H9 (cell line): ENCODE data around the gene TMEM108. TPM values are rescaled to one million over a fixed set of nuclear protein-coding genes. Genes with fewer than 3 reads are reported as not detected.

Experiments used
- DNase-seq: peaks from one replicate; pipeline ENCODE4 v3.0.0-alpha.2; 2017
- H2AFZ ChIP-seq: one replicate; pipeline ENCODE4 v1.6.1; 2013; ENCODE audit warnings: mild to moderate bottlenecking, low read length, control low read depth, moderate library complexity
- H2AK5ac ChIP-seq: 2 replicates; pipeline ENCODE4 v1.6.1; 2013; ENCODE audit warnings: low read length, control low read depth, mixed read lengths; ENCODE audit not compliant: insufficient read length
- H2BK120ac ChIP-seq: one replicate; pipeline ENCODE4 v1.6.1; 2013; ENCODE audit warnings: low read depth, mild to moderate bottlenecking, low read length, control low read depth, inconsistent platforms; ENCODE audit not compliant: poor library complexity, severe bottlenecking
- H2BK12ac ChIP-seq: 2 replicates; pipeline ENCODE4 v1.6.1; 2013; ENCODE audit warnings: low read length, control low read depth, mixed read lengths, low read depth; ENCODE audit not compliant: insufficient read length
- H2BK15ac ChIP-seq: 2 replicates; pipeline ENCODE4 v1.6.1; 2013; ENCODE audit warnings: low read depth, low read length, control low read depth
- H2BK20ac ChIP-seq: one replicate; pipeline ENCODE4 v1.6.1; 2013; ENCODE audit warnings: low read depth, mild to moderate bottlenecking, low read length, control low read depth, inconsistent platforms; ENCODE audit not compliant: poor library complexity, severe bottlenecking
- H2BK5ac ChIP-seq: 2 replicates; pipeline ENCODE4 v1.6.1; 2013; ENCODE audit warnings: low read length, control low read depth, mixed read lengths; ENCODE audit not compliant: insufficient read length
- H3K14ac ChIP-seq: 2 replicates; pipeline ENCODE4 v1.6.1; 2013; ENCODE audit warnings: low read length, control low read depth; ENCODE audit not compliant: insufficient read depth
- H3K18ac ChIP-seq: 2 replicates; pipeline ENCODE4 v1.6.1; 2013; ENCODE audit warnings: low read depth, mild to moderate bottlenecking, mixed read lengths, low read length, control low read depth; ENCODE audit not compliant: insufficient read length
- H3K23ac ChIP-seq: 2 replicates; pipeline ENCODE4 v1.6.1; 2013; ENCODE audit warnings: low read length, control low read depth, mixed read lengths, low read depth; ENCODE audit not compliant: insufficient read length
- H3K23me2 ChIP-seq: 2 replicates; pipeline ENCODE4 v1.6.1; 2013; ENCODE audit warnings: low read depth, mild to moderate bottlenecking, mixed read lengths, low read length, control low read depth; ENCODE audit not compliant: insufficient read length, poor library complexity, severe bottlenecking
- H3K27ac ChIP-seq: 2 replicates; pipeline ENCODE4 v1.5.1; 2013; ENCODE audit warnings: low read length, control low read depth, mixed read lengths, low read depth; ENCODE audit not compliant: insufficient read length
- H3K27me3 ChIP-seq: 2 replicates; pipeline ENCODE4 v1.6.1; 2013; ENCODE audit warnings: low read length, control low read depth, inconsistent platforms; ENCODE audit not compliant: insufficient read depth
- H3K4ac ChIP-seq: 2 replicates; pipeline ENCODE4 v1.6.1; 2013; ENCODE audit warnings: low read depth, mild to moderate bottlenecking, control low read depth, inconsistent platforms, low read length, moderate library complexity
- H3K4me1 ChIP-seq: 2 replicates; pipeline ENCODE4 v1.6.1; 2013; ENCODE audit warnings: low read length, control low read depth, inconsistent platforms; ENCODE audit not compliant: insufficient read depth
- H3K4me2 ChIP-seq: 2 replicates; pipeline ENCODE4 v1.6.1; 2013; ENCODE audit warnings: low read length, control low read depth, mixed read lengths; ENCODE audit not compliant: insufficient read length, insufficient read depth
- H3K56ac ChIP-seq: 2 replicates; pipeline ENCODE4 v1.6.1; 2013; ENCODE audit warnings: low read depth, mild to moderate bottlenecking, mixed read lengths, low read length, control low read depth; ENCODE audit not compliant: insufficient read length
- H3K79me1 ChIP-seq: 2 replicates; pipeline ENCODE4 v1.6.1; 2013; ENCODE audit warnings: low read depth, mild to moderate bottlenecking, moderate library complexity, low read length, control low read depth, inconsistent platforms; ENCODE audit not compliant: insufficient read depth, poor library complexity, severe bottlenecking
- H3K79me2 ChIP-seq: 2 replicates; pipeline ENCODE4 v1.6.1; 2013; ENCODE audit warnings: low read length, control low read depth, inconsistent platforms; ENCODE audit not compliant: insufficient read depth
- H3K9ac ChIP-seq: 2 replicates; pipeline ENCODE4 v1.6.1; 2013; ENCODE audit warnings: low read length, control low read depth, mixed read lengths; ENCODE audit not compliant: insufficient read length; ENCODE audit errors: extremely low read depth
- H3K9me3 ChIP-seq: one replicate; pipeline ENCODE4 v1.6.1; 2013; ENCODE audit warnings: low read depth, low read length, inconsistent platforms; ENCODE audit not compliant: control insufficient read depth
- H3T11ph ChIP-seq: one replicate; pipeline ENCODE4 v1.6.1; 2013; ENCODE audit warnings: mild to moderate bottlenecking, low read length, control low read depth, inconsistent platforms
- H4K20me1 ChIP-seq: one replicate; pipeline ENCODE4 v1.6.1; 2013; ENCODE audit not compliant: control insufficient read depth, insufficient read length, insufficient read depth
- H4K5ac ChIP-seq: 2 replicates; pipeline ENCODE4 v1.6.1; 2013; ENCODE audit warnings: low read depth, mild to moderate bottlenecking, mixed read lengths, low read length, control low read depth; ENCODE audit not compliant: insufficient read length
- H4K8ac ChIP-seq: replicated peaks from 2 replicates; pipeline ENCODE4 v1.6.1; 2013; ENCODE audit warnings: low read length, control low read depth, mixed read lengths, low read depth; ENCODE audit not compliant: insufficient read length
- H4K91ac ChIP-seq: 2 replicates; pipeline ENCODE4 v1.6.1; 2013; ENCODE audit warnings: low read depth, mild to moderate bottlenecking, moderate library complexity, mixed read lengths, low read length, control low read depth; ENCODE audit not compliant: insufficient read length
- H3K27ac Mint-ChIP-seq, 3 experiments: 2 replicates in 2 of 3; 3 replicates in 1 of 3; pipeline ENCODE4 v1.8.0; 2020 to 2021; ENCODE audit warnings: mixed read lengths in 3 of 3, mild to moderate bottlenecking in 1 of 3, moderate library complexity in 1 of 3
- H3K27me3 Mint-ChIP-seq: 2 replicates; pipeline ENCODE4 v1.8.0; 2021; ENCODE audit warnings: low read depth, mild to moderate bottlenecking, moderate library complexity, mixed read lengths
- H3K36me3 Mint-ChIP-seq, 3 experiments: 2 replicates in 2 of 3; 3 replicates in 1 of 3; pipeline ENCODE4 v1.8.0; 2020 to 2021; ENCODE audit warnings: low read depth in 3 of 3, mixed read lengths in 3 of 3; ENCODE audit not compliant: insufficient read depth in 1 of 3
- H3K4me1 Mint-ChIP-seq, 2 experiments: 2 replicates each; pipeline ENCODE4 v1.8.0; 2020; ENCODE audit warnings: mixed read lengths in 2 of 2
- H3K4me3 Mint-ChIP-seq, 2 experiments: 2 replicates in 1 of 2; 3 replicates in 1 of 2; pipeline ENCODE4 v1.8.0; 2020 to 2021; ENCODE audit warnings: mild to moderate bottlenecking in 2 of 2, mixed read lengths in 2 of 2, moderate library complexity in 1 of 2
- H3K9me3 Mint-ChIP-seq, 2 experiments: 2 replicates in 1 of 2; 3 replicates in 1 of 2; pipeline ENCODE4 v1.8.0; 2020; ENCODE audit warnings: mild to moderate bottlenecking in 2 of 2, mixed read lengths in 2 of 2, moderate library complexity in 1 of 2
- WGBS: extraction: QIAGEN DNeasy Blood & Tissue Kit; methylation state at CpG from one replicate; pipeline ENCODE4 v1.1.7; 2013; ENCODE audit warnings: missing lambda C conversion rate, low lambda C conversion rate, mixed read lengths; ENCODE audit not compliant: insufficient read length; ENCODE audit errors: extremely low coverage; 5-methylcytosine and 5-hydroxymethylcytosine counted together
- total RNA-seq: library from RNA; stranded (reverse); gene quantifications from 2 replicates; pipeline ENCODE4 v1.2.1, GENCODE V29; 2021
- TF ChIP-seq, protein P1 (sequence below): fragments of 200-600 bp; sonication (generic); conservative IDR thresholded peaks from 3 replicates; pipeline ENCODE4 v1.8.0; 2021; ENCODE audit warnings: antibody characterized with exemption, mild to moderate bottlenecking

The TMEM108 gene
- total RNA-seq, 1 experiment from 2014 or later = 5.0 TPM

DNA sequence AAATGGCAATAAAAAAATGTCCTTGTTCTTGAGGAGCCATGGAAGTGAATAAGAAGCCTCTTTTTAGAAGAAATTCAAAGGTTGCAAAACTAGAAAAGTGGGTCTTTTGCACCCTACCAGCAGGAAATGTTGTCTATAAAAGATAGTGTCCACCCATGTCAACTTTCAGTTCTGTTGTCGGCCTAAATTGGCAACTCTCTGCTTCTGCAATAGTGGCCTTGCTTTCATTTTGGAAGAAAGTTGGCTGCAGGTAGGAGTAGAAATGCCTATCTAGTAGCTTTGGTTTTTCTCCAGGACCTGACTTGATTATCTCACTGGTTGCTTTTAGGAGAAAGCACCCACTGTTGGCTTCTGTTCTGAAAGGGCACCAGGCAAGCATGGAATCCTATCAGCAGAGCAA is 85.4 kb downstream of the TMEM108 start:
- Mint-ChIP-seq H3K27ac (no peak overlapping the region), H3K36me3 (no peaks in the 10 kb centered on the region; a peak in 1 of 7 replicates), H3K4me1 (peaks cover 8 to 9% of the 10 kb centered on the region in 2 experiments), H3K27me3 (no peaks in the 10 kb centered on the region), H3K9me3 (no peaks in the 10 kb centered on the region), H3K4me3 (no peak overlapping the region)
- H3K9me3 ChIP-seq = no peaks in the 10 kb centered on the region
- no peak overlapping the region for H2BK5ac ChIP-seq
- H2BK12ac ChIP-seq = no peak overlapping the region
- TF ChIP-seq, protein P1, sequence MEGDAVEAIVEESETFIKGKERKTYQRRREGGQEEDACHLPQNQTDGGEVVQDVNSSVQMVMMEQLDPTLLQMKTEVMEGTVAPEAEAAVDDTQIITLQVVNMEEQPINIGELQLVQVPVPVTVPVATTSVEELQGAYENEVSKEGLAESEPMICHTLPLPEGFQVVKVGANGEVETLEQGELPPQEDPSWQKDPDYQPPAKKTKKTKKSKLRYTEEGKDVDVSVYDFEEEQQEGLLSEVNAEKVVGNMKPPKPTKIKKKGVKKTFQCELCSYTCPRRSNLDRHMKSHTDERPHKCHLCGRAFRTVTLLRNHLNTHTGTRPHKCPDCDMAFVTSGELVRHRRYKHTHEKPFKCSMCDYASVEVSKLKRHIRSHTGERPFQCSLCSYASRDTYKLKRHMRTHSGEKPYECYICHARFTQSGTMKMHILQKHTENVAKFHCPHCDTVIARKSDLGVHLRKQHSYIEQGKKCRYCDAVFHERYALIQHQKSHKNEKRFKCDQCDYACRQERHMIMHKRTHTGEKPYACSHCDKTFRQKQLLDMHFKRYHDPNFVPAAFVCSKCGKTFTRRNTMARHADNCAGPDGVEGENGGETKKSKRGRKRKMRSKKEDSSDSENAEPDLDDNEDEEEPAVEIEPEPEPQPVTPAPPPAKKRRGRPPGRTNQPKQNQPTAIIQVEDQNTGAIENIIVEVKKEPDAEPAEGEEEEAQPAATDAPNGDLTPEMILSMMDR = no peak
- H3K79me1 ChIP-seq = no peaks in the 10 kb centered on the region
- H3K56ac ChIP-seq = no peak overlapping the region
- H4K8ac ChIP-seq = no peak overlapping the region
- no peak overlapping the region for H4K5ac ChIP-seq
- no peak overlapping the region for H4K91ac ChIP-seq
- no peak overlapping the region for H3K4ac ChIP-seq
- H3K14ac ChIP-seq = no peak overlapping the region
- H3K79me2 ChIP-seq = no peaks in the 10 kb centered on the region
- no peak overlapping the region for H3K4me2 ChIP-seq
- H3K23me2 ChIP-seq = no peaks in the 10 kb centered on the region
- H2BK15ac ChIP-seq = no peak overlapping the region
- H4K20me1 ChIP-seq = no peaks in the 10 kb centered on the region
- no peak overlapping the region for H3K18ac ChIP-seq
- no peak overlapping the region for H3K27ac ChIP-seq
- no peak overlapping the region for H2BK20ac ChIP-seq
- no peak overlapping the region for H3K9ac ChIP-seq
- H3K4me1 ChIP-seq = no peaks in the 10 kb centered on the region; the same call in 1 of the 2 replicates
- H3K23ac ChIP-seq = no peak overlapping the region
- H2AK5ac ChIP-seq = no peak overlapping the region
- DNase-seq = no peak
- H2AFZ ChIP-seq = no peak overlapping the region
- no peak overlapping the region for H3T11ph ChIP-seq
- no CpG with 5 or more reads among the region's 1 CpG for WGBS
- no peaks in the 10 kb centered on the region for H3K27me3 ChIP-seq
- H2BK120ac ChIP-seq = no peak overlapping the region
